Tibial artery (tissue), 4 donors: Measurements from ENCODE around the gene PCDHGA2.
"Not testable (repeated sequence)": the region's sequence is repeated elsewhere in the genome, so short reads cannot be mapped to it uniquely, and the experiment has no call there.

Source experiments
- DNase-seq, 2 donors: peaks; one replicate each; pipeline ENCODE4 v3.0.0-alpha.2; 2019
- H3K27ac ChIP-seq, 2 donors: fragments of 200-600 bp; sonication (generic) in 1 of 2; 1 replicate in 1 of 2; 2 replicates in 1 of 2; pipeline ENCODE4 v1.5.1; 2018 to 2019; ENCODE audit warnings: mild to moderate bottlenecking in 1 of 2
- H3K27me3 ChIP-seq, 2 donors: fragments of 200-600 bp; sonication (generic) in 1 of 2; one replicate each; pipeline versions ENCODE4 v1.5.1 to v1.6.0; 2016 to 2019
- H3K36me3 ChIP-seq, 3 donors: fragments of 200-600 bp; sonication (generic) in 2 of 3; one replicate each; pipeline ENCODE4 v1.5.1; 2016 to 2019; ENCODE audit warnings: mild to moderate bottlenecking in 2 of 3
- H3K4me1 ChIP-seq, 4 donors: fragments of 200-600 bp; sonication (generic) in 2 of 4; 1 replicate in 3 of 4; 2 replicates in 1 of 4; pipeline ENCODE4 v1.5.1; 2016 to 2019
- H3K4me3 ChIP-seq, 2 donors: fragments of 200-600 bp; sonication (generic) in 1 of 2; 1 replicate in 1 of 2; 2 replicates in 1 of 2; pipeline ENCODE4 v1.5.1; 2018 to 2019; ENCODE audit warnings: mild to moderate bottlenecking in 2 of 2
- H3K9me3 ChIP-seq, 3 donors: fragments of 200-600 bp; sonication (generic) in 1 of 3; one replicate each; pipeline ENCODE4 v1.5.1; 2016 to 2019
- intact Hi-C: fragments of 100-400 bp; cut with DNase I; formaldehyde crosslinking; loops from one replicate; pipeline ENCODE4 v1.15.0; 2023; ENCODE audit warnings: low total_unique reads
- TF ChIP-seq, protein P1 (sequence below), 2 experiments: fragments of 200-600 bp in 1 of 2; fragments of 450-650 bp in 1 of 2; IDR thresholded peaks; one replicate each; pipeline ENCODE4 v1.5.1; 2017 to 2019; ENCODE audit warnings: antibody characterized with exemption in 2 of 2, mild to moderate bottlenecking in 1 of 2, moderate library complexity in 1 of 2

PCDHGA2 gene

DNA sequence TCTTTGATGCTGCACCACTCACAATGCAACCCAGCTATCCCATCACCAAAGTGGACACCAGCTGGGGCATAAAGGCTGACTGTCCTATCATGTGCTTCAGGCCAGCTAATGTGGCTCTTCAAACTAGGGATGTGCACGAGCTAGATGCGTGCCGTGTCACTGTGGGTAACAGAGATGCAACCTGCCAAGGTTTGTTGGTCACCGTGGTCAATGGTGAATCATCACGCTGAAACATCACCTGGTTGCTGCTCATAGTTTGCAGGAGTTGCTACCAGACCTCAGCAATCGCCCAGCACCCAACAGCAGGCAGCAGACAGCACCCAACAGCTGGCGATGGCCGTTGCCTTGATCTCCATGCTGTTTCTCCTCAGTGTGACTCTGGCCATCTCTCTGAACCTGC lies 10.3 kb upstream of the PCDHGA2 start:
- intact Hi-C loops = loop anchor here (10.0 kb wide), 1 partner anchor 87 kb away; the partner anchor contains the start of genes PCDHGA10 and PCDHGB7
- Histone ChIP-seq H3K36me3 (peaks cover 0 to 26% (median 15%) of the 10 kb centered on the region in 3 donors), H3K27ac (no peak overlapping the region), H3K9me3 (peaks cover 5 to 65% (median 50%) of the 10 kb centered on the region in 3 donors), H3K4me3 (no peak overlapping the region), H3K4me1 (peaks cover 0 to 4% (median 0%) of the 10 kb centered on the region in 4 donors), H3K27me3 (no peaks in the 10 kb centered on the region)
- no peak for DNase-seq
- TF ChIP-seq, protein P1, sequence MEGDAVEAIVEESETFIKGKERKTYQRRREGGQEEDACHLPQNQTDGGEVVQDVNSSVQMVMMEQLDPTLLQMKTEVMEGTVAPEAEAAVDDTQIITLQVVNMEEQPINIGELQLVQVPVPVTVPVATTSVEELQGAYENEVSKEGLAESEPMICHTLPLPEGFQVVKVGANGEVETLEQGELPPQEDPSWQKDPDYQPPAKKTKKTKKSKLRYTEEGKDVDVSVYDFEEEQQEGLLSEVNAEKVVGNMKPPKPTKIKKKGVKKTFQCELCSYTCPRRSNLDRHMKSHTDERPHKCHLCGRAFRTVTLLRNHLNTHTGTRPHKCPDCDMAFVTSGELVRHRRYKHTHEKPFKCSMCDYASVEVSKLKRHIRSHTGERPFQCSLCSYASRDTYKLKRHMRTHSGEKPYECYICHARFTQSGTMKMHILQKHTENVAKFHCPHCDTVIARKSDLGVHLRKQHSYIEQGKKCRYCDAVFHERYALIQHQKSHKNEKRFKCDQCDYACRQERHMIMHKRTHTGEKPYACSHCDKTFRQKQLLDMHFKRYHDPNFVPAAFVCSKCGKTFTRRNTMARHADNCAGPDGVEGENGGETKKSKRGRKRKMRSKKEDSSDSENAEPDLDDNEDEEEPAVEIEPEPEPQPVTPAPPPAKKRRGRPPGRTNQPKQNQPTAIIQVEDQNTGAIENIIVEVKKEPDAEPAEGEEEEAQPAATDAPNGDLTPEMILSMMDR (IDR thresholded peaks at IDR 0.05) = no peak

DNA sequence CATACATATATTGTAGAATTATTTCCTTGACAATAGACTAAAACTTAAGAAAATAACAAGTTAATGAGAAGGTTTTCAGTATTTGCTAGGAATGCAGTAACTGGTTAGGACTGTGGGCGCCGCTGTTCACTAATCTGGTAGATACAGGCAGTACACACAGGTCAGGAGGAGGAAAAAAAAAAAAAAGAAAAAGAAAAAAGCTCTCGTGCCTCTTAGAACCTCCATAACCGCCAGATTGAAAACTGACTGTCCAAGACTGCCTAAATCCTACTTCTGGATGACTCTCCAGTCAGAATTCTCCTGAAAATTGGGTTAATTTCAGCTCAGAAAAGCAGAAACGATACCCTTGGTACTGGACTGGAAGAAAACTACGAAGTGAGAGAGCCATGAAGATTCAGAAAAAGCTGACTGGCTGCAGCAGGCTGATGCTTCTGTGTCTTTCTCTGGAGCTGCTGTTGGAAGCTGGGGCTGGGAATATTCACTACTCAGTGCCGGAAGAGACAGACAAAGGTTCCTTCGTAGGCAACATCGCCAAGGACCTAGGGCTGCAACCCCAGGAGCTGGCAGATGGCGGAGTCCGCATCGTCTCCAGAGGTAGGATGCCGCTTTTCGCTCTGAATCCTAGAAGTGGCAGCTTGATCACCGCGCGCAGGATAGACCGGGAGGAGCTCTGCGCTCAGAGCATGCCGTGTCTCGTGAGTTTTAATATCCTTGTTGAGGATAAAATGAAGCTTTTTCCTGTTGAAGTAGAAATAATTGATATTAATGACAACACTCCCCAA lies 8.1 kb upstream of the PCDHGA2 start, which contains the start of gene PCDHGA1:
Gene PCDHGA1 (plus strand): TSS at position 216 of the 782 bp plus-strand sequence.
- no peak within 1 kb of the TSS for H3K4me3 ChIP-seq
- intact Hi-C loops = no loop called here
- peaks cover 0 to 4% (median 0%) of the 10 kb centered on the region in 4 donors for H3K4me1 ChIP-seq
- H3K27me3 ChIP-seq = no peaks in the 10 kb centered on the region
- peaks cover 5 to 86% (median 64%) of the 10 kb centered on the region in 3 donors for H3K9me3 ChIP-seq
- no peak for DNase-seq
- H3K27ac ChIP-seq = no peak within 1 kb of the TSS
- H3K36me3 ChIP-seq = peaks cover 0 to 38% (median 22%) of the 10 kb centered on the region in 3 donors
- TF ChIP-seq, protein P1 (IDR thresholded peaks at IDR 0.05) = no peak

DNA sequence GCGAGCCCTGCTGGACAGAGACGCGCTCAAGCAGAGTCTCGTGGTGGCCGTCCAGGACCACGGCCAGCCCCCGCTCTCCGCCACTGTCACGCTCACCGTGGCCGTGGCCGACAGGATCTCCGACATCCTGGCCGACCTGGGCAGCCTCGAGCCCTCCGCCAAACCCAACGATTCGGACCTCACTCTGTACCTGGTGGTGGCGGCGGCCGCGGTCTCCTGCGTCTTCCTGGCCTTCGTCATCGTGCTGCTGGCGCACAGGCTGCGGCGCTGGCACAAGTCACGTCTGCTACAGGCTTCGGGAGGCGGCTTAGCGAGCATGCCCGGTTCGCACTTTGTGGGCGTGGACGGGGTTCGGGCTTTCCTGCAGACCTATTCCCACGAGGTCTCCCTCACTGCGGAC lies 6.0 kb upstream of the PCDHGA2 start:
- H3K27me3 ChIP-seq, intact Hi-C loops, H3K27ac ChIP-seq, DNase-seq, H3K4me3 ChIP-seq, H3K4me1 ChIP-seq: not testable (repeated sequence)
- Histone ChIP-seq H3K36me3 (peaks cover 0 to 38% (median 22%) of the 10 kb centered on the region in 3 donors), H3K9me3 (peaks cover 5 to 96% (median 65%) of the 10 kb centered on the region in 3 donors)

DNA sequence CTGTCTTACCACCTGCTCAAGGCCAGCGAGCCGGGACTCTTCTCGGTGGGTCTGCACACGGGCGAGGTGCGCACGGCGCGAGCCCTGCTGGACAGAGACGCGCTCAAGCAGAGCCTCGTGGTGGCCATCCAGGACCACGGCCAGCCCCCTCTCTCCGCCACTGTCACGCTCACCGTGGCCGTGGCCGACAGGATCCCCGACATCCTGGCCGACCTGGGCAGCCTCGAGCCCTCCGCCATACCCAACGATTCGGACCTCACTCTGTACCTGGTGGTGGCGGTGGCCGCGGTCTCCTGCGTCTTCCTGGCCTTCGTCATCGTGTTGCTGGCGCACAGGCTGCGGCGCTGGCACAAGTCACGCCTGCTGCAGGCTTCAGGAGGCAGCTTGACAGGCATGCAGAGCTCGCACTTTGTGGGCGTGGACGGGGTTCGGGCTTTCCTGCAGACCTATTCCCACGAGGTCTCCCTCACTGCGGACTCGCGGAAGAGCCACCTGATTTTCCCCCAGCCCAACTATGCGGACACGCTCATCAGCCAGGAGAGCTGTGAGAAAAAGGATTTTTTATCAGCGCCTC lies 2.3 kb downstream of the PCDHGA2 start:
- H3K27ac ChIP-seq, H3K27me3 ChIP-seq, DNase-seq, H3K4me3 ChIP-seq, H3K4me1 ChIP-seq, intact Hi-C loops: not testable (repeated sequence)
- H3K9me3 ChIP-seq = peaks cover 6 to 99% (median 78%) of the 10 kb centered on the region in 3 donors
- H3K36me3 ChIP-seq = peaks cover 0 to 24% (median 22%) of the 10 kb centered on the region in 3 donors

DNA sequence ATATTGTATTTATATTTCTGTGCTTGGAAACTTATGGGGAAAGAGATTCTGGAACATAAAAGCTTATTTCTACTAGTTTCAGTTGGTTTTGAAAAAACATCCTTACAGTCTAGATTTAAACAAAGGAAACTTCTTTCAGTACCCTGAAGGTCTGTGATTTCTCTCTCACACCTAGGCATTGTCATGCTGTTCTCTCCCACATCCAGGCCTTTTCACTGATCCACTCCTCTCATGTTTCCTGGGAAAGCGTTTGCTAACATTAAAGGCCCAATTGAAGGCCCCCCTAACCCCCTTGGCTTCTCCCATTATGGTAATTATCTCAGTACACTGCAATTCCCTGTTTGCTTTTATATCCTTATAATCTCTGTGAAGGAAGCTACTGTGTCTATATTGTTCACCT lies 4.2 kb downstream of the PCDHGA2 start:
- no peak for DNase-seq
- H3K4me1 ChIP-seq = no peaks in the 10 kb centered on the region
- peaks cover 6 to 100% (median 85%) of the 10 kb centered on the region in 3 donors for H3K9me3 ChIP-seq
- intact Hi-C loops = no loop called here
- H3K27me3 ChIP-seq = no peaks in the 10 kb centered on the region
- TF ChIP-seq, protein P1 (IDR thresholded peaks at IDR 0.05) = no peak
- no peak overlapping the region for H3K4me3 ChIP-seq
- peaks cover 0 to 29% (median 24%) of the 10 kb centered on the region in 3 donors for H3K36me3 ChIP-seq
- no peak overlapping the region for H3K27ac ChIP-seq

DNA sequence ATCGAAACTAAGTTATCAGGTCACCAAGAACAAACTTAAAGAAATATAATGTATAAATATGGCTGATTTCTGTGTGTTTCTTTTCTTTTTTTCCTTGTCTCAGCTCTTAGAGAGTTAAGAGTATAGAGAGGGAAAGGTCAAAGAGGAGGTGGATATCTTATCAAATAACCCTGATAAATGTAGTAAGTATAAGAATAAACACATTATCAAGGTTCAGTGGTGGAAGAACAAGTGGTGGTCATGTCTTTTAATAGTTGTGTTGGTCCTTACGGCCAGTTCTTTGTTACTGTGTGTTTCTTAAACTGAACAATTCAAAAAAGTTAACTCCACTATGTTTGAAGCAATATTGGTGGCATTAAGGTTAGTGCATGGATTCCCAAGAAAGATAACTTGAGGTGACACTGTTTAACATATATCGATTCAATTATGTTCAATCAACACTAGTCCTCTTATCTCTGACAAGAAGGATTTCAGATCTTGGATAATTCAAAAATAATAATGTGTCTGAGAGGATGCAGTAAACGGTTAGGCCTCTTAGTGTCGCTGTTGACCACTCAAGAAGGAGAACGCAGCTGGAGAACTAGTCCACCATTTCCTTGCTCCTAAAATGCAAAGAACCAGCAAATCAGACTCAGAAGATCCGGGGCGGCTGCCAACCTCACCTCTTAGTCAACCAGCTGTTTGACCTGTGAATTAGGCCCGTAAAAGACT lies 4.8 kb downstream of the PCDHGA2 start, which contains the start of gene PCDHGA3:
Gene PCDHGA3 (plus strand): TSS at position 588 of the 711 bp plus-strand sequence. CDS start 205 bp downstream, outside the sequence.
- Histone ChIP-seq H3K9me3 (peaks cover 6 to 99% (median 83%) of the 10 kb centered on the region in 3 donors), H3K4me3 (peak within 1 kb of the TSS; percentile 5 to 28), H3K4me1 (no peaks in the 10 kb centered on the region), H3K27me3 (no peaks in the 10 kb centered on the region), H3K27ac (no peak within 1 kb of the TSS), H3K36me3 (peaks cover 0 to 33% (median 24%) of the 10 kb centered on the region in 3 donors)
- TF ChIP-seq, protein P1 (IDR thresholded peaks at IDR 0.05) = peak in 1 of 2 experiments; percentile 10
- no peak for DNase-seq
- intact Hi-C loops = no loop called here
